GM18499 (cell line): Measurements from ENCODE around the gene FCGR1A.
"Not testable (repeated sequence)": the region's sequence is repeated elsewhere in the genome, so short reads cannot be mapped to it uniquely, and the experiment has no call there.

ENCODE experiments used
- ATAC-seq: cut with Tn5 transposase; IDR thresholded peaks from one replicate; pipeline ENCODE4 v1.9.1; 2021; ENCODE audit warnings: moderate number of reproducible peaks; ENCODE audit not compliant: insufficient read depth, unreplicated experiment

FCGR1A gene

GRCh38 chr1:149831764-149832315 is 49.3 kb downstream of the FCGR1A start:
- ATAC-seq, result not testable (repeated sequence)

- peak; percentile 42 for ATAC-seq
These were observed 50.0 kb downstream of the FCGR1A start for GRCh38 chr1:149832316-149833126.

GRCh38 chr1:149833144-149833543 is 50.6 kb downstream of the FCGR1A start:
- ATAC-seq, result peak; percentile 3

- ATAC-seq, result not testable (repeated sequence)
These were observed 58.7 kb downstream of the FCGR1A start for GRCh38 chr1:149841149-149841548.
